ENCODE data around the gene WWOX. TPM values are rescaled to one million over a fixed set of nuclear protein-coding genes. Genes with fewer than 3 reads are reported as not detected.

Gene WWOX
- total RNA-seq, 1 donor from 2014 or later: 43.2 TPM

- Mint-ChIP-seq H3K9me3 (ENCODE audit: low read depth) (no peaks in the 10 kb centered on the region), H3K4me1 (ENCODE audit: low read depth) (peaks cover 5% of the 10 kb centered on the region), H3K27ac (peak overlapping the region; percentile 8), H3K36me3 (ENCODE audit: insufficient read depth) (no peaks in the 10 kb centered on the region), H3K27me3 (peaks cover 21% of the 10 kb centered on the region), H3K4me3 (ENCODE audit: low read depth) (no peak overlapping the region)
- no peak for TF ChIP-seq CTCF (IDR thresholded peaks at IDR 0.05; ENCODE audit: unreplicated experiment)
- no peak for DNase-seq (ENCODE audit: low spot score, unreplicated experiment)
These were observed 453.3 kb downstream of the WWOX start for GRCh38 chr16:78552716-78553115.

- no peak overlapping the region for H3K4me3 Mint-ChIP-seq (ENCODE audit: low read depth)
These were observed 454.0 kb downstream of the WWOX start for GRCh38 chr16:78553268-78554039.

GRCh38 chr16:78556421-78556820, 457.0 kb downstream of the WWOX start:
- Mint-ChIP-seq H3K27me3 (peaks cover 12% of the 10 kb centered on the region), H3K4me1 (ENCODE audit: low read depth) (peaks cover 5% of the 10 kb centered on the region), H3K36me3 (ENCODE audit: insufficient read depth) (no peaks in the 10 kb centered on the region), H3K9me3 (ENCODE audit: low read depth) (peaks cover 3% of the 10 kb centered on the region), H3K27ac (no peak overlapping the region), H3K4me3 (ENCODE audit: low read depth) (no peak overlapping the region)
- TF ChIP-seq CTCF (IDR thresholded peaks at IDR 0.05; ENCODE audit: unreplicated experiment): no peak
- no peak for DNase-seq (ENCODE audit: low spot score, unreplicated experiment)

More at GRCh38 chr16:78553268-78554039, 454.0 kb downstream of the WWOX start:
- H3K36me3 Mint-ChIP-seq (ENCODE audit: insufficient read depth): no peaks in the 10 kb centered on the region
- H3K9me3 Mint-ChIP-seq (ENCODE audit: low read depth): no peaks in the 10 kb centered on the region
- peaks cover 21% of the 10 kb centered on the region for H3K27me3 Mint-ChIP-seq
- H3K4me1 Mint-ChIP-seq (ENCODE audit: low read depth): peaks cover 5% of the 10 kb centered on the region
- no peak for TF ChIP-seq CTCF (IDR thresholded peaks at IDR 0.05; ENCODE audit: unreplicated experiment)
- no peak for DNase-seq (ENCODE audit: low spot score, unreplicated experiment)
- H3K27ac Mint-ChIP-seq: no peak overlapping the region

GRCh38 chr16:78560997-78561396, 461.5 kb downstream of the WWOX start:
- Mint-ChIP-seq H3K36me3 (ENCODE audit: insufficient read depth) (peaks cover 2% of the 10 kb centered on the region), H3K27ac (no peak overlapping the region), H3K27me3 (no peaks in the 10 kb centered on the region), H3K9me3 (ENCODE audit: low read depth) (peaks cover 10% of the 10 kb centered on the region), H3K4me3 (ENCODE audit: low read depth) (no peak overlapping the region), H3K4me1 (ENCODE audit: low read depth) (no peaks in the 10 kb centered on the region)
- no peak for DNase-seq (ENCODE audit: low spot score, unreplicated experiment)
- no peak for TF ChIP-seq CTCF (IDR thresholded peaks at IDR 0.05; ENCODE audit: unreplicated experiment)

- Mint-ChIP-seq H3K27me3 (no peaks in the 10 kb centered on the region), H3K27ac (no peak overlapping the region), H3K4me3 (ENCODE audit: low read depth) (no peak overlapping the region), H3K9me3 (ENCODE audit: low read depth) (peaks cover 10% of the 10 kb centered on the region), H3K4me1 (ENCODE audit: low read depth) (no peaks in the 10 kb centered on the region), H3K36me3 (ENCODE audit: insufficient read depth) (peaks cover 2% of the 10 kb centered on the region)
- DNase-seq (ENCODE audit: low spot score, unreplicated experiment): no peak
- TF ChIP-seq CTCF (IDR thresholded peaks at IDR 0.05; ENCODE audit: unreplicated experiment): no peak
These were observed 462.7 kb downstream of the WWOX start for GRCh38 chr16:78562111-78562510.
